Liver (tissue), 9 donors: Measurements from ENCODE around the gene LRRC46. TPM values are rescaled to one million over a fixed set of nuclear protein-coding genes. Genes with fewer than 3 reads are reported as not detected.

Experiments
- DNase-seq: peaks from one replicate; pipeline ENCODE4 v3.0.0-alpha.2; 2017; ENCODE audit warnings: low spot score
- H3K27ac ChIP-seq, 2 donors: one replicate each; pipeline ENCODE4 v1.7.0; 2013; ENCODE audit warnings: inconsistent platforms in 2 of 2, low read length in 2 of 2, control low read depth in 1 of 2, low read depth in 1 of 2, mild to moderate bottlenecking in 1 of 2
- H3K27me3 ChIP-seq, 4 donors: one replicate each; pipeline versions ENCODE4 v1.6.1 to v1.7.0; 2013; ENCODE audit warnings: low read length in 3 of 4, inconsistent platforms in 1 of 4, mild to moderate bottlenecking in 1 of 4, moderate library complexity in 1 of 4; ENCODE audit not compliant: control insufficient read depth in 4 of 4, insufficient read depth in 4 of 4
- H3K36me3 ChIP-seq, 4 donors: one replicate each; pipeline versions ENCODE4 v1.6.1 to v1.7.0; 2013; ENCODE audit warnings: low read length in 3 of 4, mild to moderate bottlenecking in 3 of 4, low read depth in 1 of 4, moderate library complexity in 1 of 4; ENCODE audit not compliant: control insufficient read depth in 4 of 4, insufficient read depth in 3 of 4
- H3K4me1 ChIP-seq, 4 donors: one replicate each; pipeline versions ENCODE4 v1.6.1 to v1.7.0; 2013; ENCODE audit warnings: low read length in 3 of 4, mild to moderate bottlenecking in 3 of 4, moderate library complexity in 1 of 4; ENCODE audit not compliant: control insufficient read depth in 4 of 4, insufficient read depth in 4 of 4
- H3K4me3 ChIP-seq, 3 donors: one replicate each; pipeline versions ENCODE4 v1.6.1 to v1.7.0; 2013; ENCODE audit warnings: low read length in 3 of 3, control low read depth in 1 of 3, low read depth in 1 of 3, mild to moderate bottlenecking in 1 of 3
- H3K9ac ChIP-seq, 2 donors: one replicate each; pipeline ENCODE4 v1.7.0; 2013; ENCODE audit warnings: low read length in 2 of 2, mild to moderate bottlenecking in 2 of 2, moderate library complexity in 2 of 2, control low read depth in 1 of 2, low read depth in 1 of 2
- H3K9me3 ChIP-seq, 4 donors: one replicate each; pipeline versions ENCODE4 v1.6.1 to v1.7.0; 2013; ENCODE audit warnings: low read length in 3 of 4; ENCODE audit not compliant: control insufficient read depth in 4 of 4
- EGR1 ChIP-seq, 2 donors: IDR thresholded peaks; 2 replicates each; pipeline ENCODE4 v1.6.1; 2016 to 2018; ENCODE audit warnings: antibody characterized with exemption in 2 of 2, low read depth in 2 of 2
- FOXA1 ChIP-seq: IDR thresholded peaks from 2 replicates; pipeline ENCODE4 v1.6.1; 2016; ENCODE audit warnings: antibody characterized with exemption
- FOXA2 ChIP-seq: IDR thresholded peaks from 2 replicates; pipeline ENCODE4 v1.6.1; 2016; ENCODE audit warnings: antibody characterized with exemption
- HNF4A ChIP-seq, 2 donors: conservative IDR thresholded peaks; 2 replicates each; pipeline ENCODE4 v1.6.1; 2016; ENCODE audit warnings: antibody characterized with exemption in 2 of 2, mild to moderate bottlenecking in 2 of 2
- HNF4G ChIP-seq: IDR thresholded peaks from 2 replicates; pipeline ENCODE4 v1.6.1; 2016; ENCODE audit warnings: antibody characterized with exemption
- JUND ChIP-seq, 2 donors: IDR thresholded peaks; 2 replicates each; pipeline ENCODE4 v1.6.1; 2016; ENCODE audit warnings: antibody characterized with exemption in 2 of 2
- NR2F2 ChIP-seq: IDR thresholded peaks from 2 replicates; pipeline ENCODE4 v1.6.1; 2016; ENCODE audit warnings: antibody characterized with exemption
- RAD21 ChIP-seq, 2 donors: IDR thresholded peaks; 2 replicates each; pipeline ENCODE4 v1.6.1; 2016; ENCODE audit warnings: antibody characterized with exemption in 2 of 2, mild to moderate bottlenecking in 2 of 2
- RXRA ChIP-seq, 2 donors: IDR thresholded peaks; 2 replicates each; pipeline ENCODE4 v1.6.1; 2017 to 2018; ENCODE audit warnings: antibody characterized with exemption in 2 of 2, mild to moderate bottlenecking in 1 of 2
- SP1 ChIP-seq: IDR thresholded peaks from 2 replicates; pipeline ENCODE4 v1.6.1; 2018; ENCODE audit warnings: antibody characterized with exemption, mild to moderate bottlenecking
- TAF1 ChIP-seq: conservative IDR thresholded peaks from 2 replicates; pipeline ENCODE4 v1.6.1; 2016; ENCODE audit warnings: antibody characterized with exemption, mild to moderate bottlenecking
- YY1 ChIP-seq: IDR thresholded peaks from 2 replicates; pipeline ENCODE4 v1.6.1; 2016; ENCODE audit warnings: antibody characterized with exemption, mild to moderate bottlenecking
- WGBS: extraction: QIAGEN DNeasy Blood & Tissue Kit; methylation state at CpG from one replicate; pipeline ENCODE4 v1.1.7; 2013; 5-methylcytosine and 5-hydroxymethylcytosine counted together
- polyA plus RNA-seq, 2 donors: library from polyadenylated mRNA; stranded (reverse) in 1 of 2; unstranded in 1 of 2; fragments of 200-250 nt in 1 of 2; fragments of >200 nt in 1 of 2; fragmentation: Nextera tagmentation in 1 of 2; extraction: Ambion mirVana in 1 of 2; gene quantifications; one replicate each; pipeline versions ENCODE4 v1.2.1 to v1.2.3, GENCODE V29; 2013 to 2015
- total RNA-seq, 2 donors: library from RNA; depleted of rRNA; stranded (reverse); fragments of >200 nt; gene quantifications; one replicate each; pipeline ENCODE4 v1.2.3, GENCODE V29; 2014
- TF ChIP-seq, protein P1 (sequence below): fragments of 150-350 bp; IDR thresholded peaks from 2 replicates; pipeline ENCODE4 v1.5.1; 2017; ENCODE audit warnings: improper control_type of control experiment, low read depth, low read length; ENCODE audit not compliant: missing input control
- TF ChIP-seq, protein P2 (sequence below): IDR thresholded peaks from 2 replicates; pipeline ENCODE4 v1.6.1; 2016; ENCODE audit warnings: antibody characterized with exemption
- TF ChIP-seq, protein P3 (sequence below): IDR thresholded peaks from 2 replicates; pipeline ENCODE4 v1.6.1; 2016; ENCODE audit warnings: antibody characterized with exemption
- donor health status: healthy.
- donor health status: healthy.
- donor health status: healthy.
- donor health status: healthy.
- donor health status: healthy.

The LRRC46 gene
- total and polyA plus RNA-seq, 4 donors, result under 0.01 to 0.43 (median 0.32) TPM

DNA sequence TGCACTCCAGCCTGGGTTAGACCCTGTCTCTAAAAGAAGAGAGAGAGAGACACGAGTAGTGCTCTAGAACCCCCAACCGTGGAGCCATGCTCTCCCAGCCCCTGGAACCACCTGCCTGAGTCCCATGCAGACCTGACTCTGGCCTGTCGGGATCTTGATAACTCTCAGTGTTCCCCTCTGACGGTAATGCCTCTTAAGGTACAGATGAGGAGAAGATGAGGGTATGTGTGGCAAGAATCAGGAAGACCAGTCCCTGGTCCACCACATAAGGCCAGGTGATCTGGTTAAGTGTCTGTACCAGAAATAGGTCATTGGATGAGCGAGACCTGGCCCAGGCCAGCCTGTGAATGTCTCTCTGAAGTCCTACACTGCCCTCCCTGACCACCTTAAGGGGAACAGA, 28.3 kb upstream of the LRRC46 start:
- H3K4me3 ChIP-seq, result no peak overlapping the region
- no peaks in the 10 kb centered on the region for H3K4me1 ChIP-seq
- no peak overlapping the region for H3K9ac ChIP-seq
- no peak for TF ChIP-seq YY1
- TF ChIP-seq, protein P1, sequence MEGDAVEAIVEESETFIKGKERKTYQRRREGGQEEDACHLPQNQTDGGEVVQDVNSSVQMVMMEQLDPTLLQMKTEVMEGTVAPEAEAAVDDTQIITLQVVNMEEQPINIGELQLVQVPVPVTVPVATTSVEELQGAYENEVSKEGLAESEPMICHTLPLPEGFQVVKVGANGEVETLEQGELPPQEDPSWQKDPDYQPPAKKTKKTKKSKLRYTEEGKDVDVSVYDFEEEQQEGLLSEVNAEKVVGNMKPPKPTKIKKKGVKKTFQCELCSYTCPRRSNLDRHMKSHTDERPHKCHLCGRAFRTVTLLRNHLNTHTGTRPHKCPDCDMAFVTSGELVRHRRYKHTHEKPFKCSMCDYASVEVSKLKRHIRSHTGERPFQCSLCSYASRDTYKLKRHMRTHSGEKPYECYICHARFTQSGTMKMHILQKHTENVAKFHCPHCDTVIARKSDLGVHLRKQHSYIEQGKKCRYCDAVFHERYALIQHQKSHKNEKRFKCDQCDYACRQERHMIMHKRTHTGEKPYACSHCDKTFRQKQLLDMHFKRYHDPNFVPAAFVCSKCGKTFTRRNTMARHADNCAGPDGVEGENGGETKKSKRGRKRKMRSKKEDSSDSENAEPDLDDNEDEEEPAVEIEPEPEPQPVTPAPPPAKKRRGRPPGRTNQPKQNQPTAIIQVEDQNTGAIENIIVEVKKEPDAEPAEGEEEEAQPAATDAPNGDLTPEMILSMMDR, result no peak
- TF ChIP-seq SP1, result no peak
- no peak for TF ChIP-seq RAD21 (IDR thresholded peaks at IDR 0.05)
- TF ChIP-seq RXRA (IDR thresholded peaks at IDR 0.05), result no peak
- TF ChIP-seq, protein P2, sequence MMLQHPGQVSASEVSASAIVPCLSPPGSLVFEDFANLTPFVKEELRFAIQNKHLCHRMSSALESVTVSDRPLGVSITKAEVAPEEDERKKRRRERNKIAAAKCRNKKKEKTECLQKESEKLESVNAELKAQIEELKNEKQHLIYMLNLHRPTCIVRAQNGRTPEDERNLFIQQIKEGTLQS, result no peak
- no peak for TF ChIP-seq HNF4A (conservative IDR thresholded peaks at IDR 0.05)
- no peak for TF ChIP-seq NR2F2
- 68% methylated on average over 5 of the region's 5 CpGs for WGBS
- H3K27me3 ChIP-seq, result no peaks in the 10 kb centered on the region
- no peaks in the 10 kb centered on the region for H3K9me3 ChIP-seq
- no peak overlapping the region for H3K27ac ChIP-seq
- H3K36me3 ChIP-seq, result peaks cover 0 to 3% (median 0%) of the 10 kb centered on the region in 4 donors
- DNase-seq, result no peak

DNA sequence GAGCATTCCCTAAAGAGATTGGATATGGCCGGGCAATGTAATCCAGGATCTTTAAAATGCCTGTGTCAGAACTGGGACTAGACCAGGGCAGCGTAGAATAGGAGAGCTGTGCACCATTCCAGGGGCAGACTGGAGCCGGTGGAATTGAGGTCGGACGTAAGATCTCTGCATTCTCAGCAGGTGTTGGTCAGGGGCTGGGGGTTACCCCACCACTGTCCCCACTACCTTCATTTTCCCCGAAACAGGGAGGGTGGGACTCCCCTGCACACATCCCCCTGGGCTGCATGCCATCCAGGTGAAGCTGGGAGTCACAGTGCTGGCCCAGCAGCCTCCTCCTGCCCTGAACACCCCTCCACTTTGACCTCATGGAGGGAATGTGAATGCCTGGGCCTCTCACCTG, 27.7 kb upstream of the LRRC46 start:
- TF ChIP-seq, protein P3, sequence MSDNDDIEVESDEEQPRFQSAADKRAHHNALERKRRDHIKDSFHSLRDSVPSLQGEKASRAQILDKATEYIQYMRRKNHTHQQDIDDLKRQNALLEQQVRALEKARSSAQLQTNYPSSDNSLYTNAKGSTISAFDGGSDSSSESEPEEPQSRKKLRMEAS, result no peak
- TF ChIP-seq, protein P1, result no peak
- TF ChIP-seq EGR1 (IDR thresholded peaks at IDR 0.05; ENCODE audit: low read depth in 2 of 2) (no peak), HNF4A (conservative IDR thresholded peaks at IDR 0.05) (no peak), SP1 (no peak), RXRA (IDR thresholded peaks at IDR 0.05) (no peak), FOXA1 (no peak), JUND (IDR thresholded peaks at IDR 0.05) (no peak), HNF4G (no peak), FOXA2 (no peak), YY1 (no peak), TAF1 (no peak)
- TF ChIP-seq, protein P2, result no peak
- Histone ChIP-seq H3K4me1 (no peaks in the 10 kb centered on the region), H3K9ac (no peak overlapping the region), H3K36me3 (peaks cover 0 to 3% (median under 1%) of the 10 kb centered on the region in 4 donors), H3K4me3 (no peak overlapping the region), H3K27me3 (no peaks in the 10 kb centered on the region), H3K9me3 (no peaks in the 10 kb centered on the region), H3K27ac (no peak overlapping the region)
- 81% methylated on average over 6 of the region's 6 CpGs for WGBS
- DNase-seq, result no peak
